ENCODE data around the gene EMC9.

EMC9 gene

GRCh38 chr14:24089890-24090289 lies 51.5 kb downstream of the EMC9 start:
- no peak for DNase-seq (ENCODE audit: low read depth in 2 of 2)
